Astrocyte of the cerebellum (primary cell): ENCODE measurements around the gene SPOCK1.

Experiments used
- DNase-seq: peaks from one replicate; pipeline ENCODE4 v3.0.0-alpha.2; 2011; ENCODE audit warnings: low read depth
- H3K4me3 ChIP-seq: 2 replicates; pipeline ENCODE4 v1.5.1; 2011; ENCODE audit warnings: mild to moderate bottlenecking, low read depth, low read length, moderate library complexity
- CTCF ChIP-seq: IDR thresholded peaks from 2 replicates; pipeline ENCODE4 v1.5.1; 2012; ENCODE audit warnings: low read length, low read depth, moderate library complexity, mild to moderate bottlenecking; ENCODE audit errors: missing control alignments
- in situ Hi-C: cut with HindIII; loops from 2 replicates; pipeline ENCODE4 v1.10.0; 2017; ENCODE audit warnings: low sequenced_read_pairs

The SPOCK1 gene

GRCh38 chr5:137516251-137516797 lies 17.2 kb upstream of the SPOCK1 start:
- no peak for TF ChIP-seq CTCF
- in situ Hi-C loops = loop anchor here (25.0 kb wide), 1 partner anchor 704 kb away; no protein-coding TSS in a partner anchor
- no peak for DNase-seq
- H3K4me3 ChIP-seq = no peak overlapping the region

GRCh38 chr5:137515238-137515637 lies 16.1 kb upstream of the SPOCK1 start:
- no peak for DNase-seq
- in situ Hi-C loops = loop anchor here (25.0 kb wide), 1 partner anchor 703 kb away; no protein-coding TSS in a partner anchor
- no peak overlapping the region for H3K4me3 ChIP-seq
- no peak for TF ChIP-seq CTCF

GRCh38 chr5:137510671-137511070 lies 11.5 kb upstream of the SPOCK1 start:
- TF ChIP-seq CTCF = no peak
- DNase-seq = no peak
- H3K4me3 ChIP-seq = no peak overlapping the region
- in situ Hi-C loops = loop anchor here (25.0 kb wide), 1 partner anchor 698 kb away; no protein-coding TSS in a partner anchor

- DNase-seq = no peak
- in situ Hi-C loops = loop anchor here (25.0 kb wide), 1 partner anchor 695 kb away; no protein-coding TSS in a partner anchor
- TF ChIP-seq CTCF = no peak
- H3K4me3 ChIP-seq = no peak overlapping the region
Measured at GRCh38 chr5:137507150-137507549, 8.0 kb upstream of the SPOCK1 start.

GRCh38 chr5:137506296-137506695 lies 7.2 kb upstream of the SPOCK1 start:
- TF ChIP-seq CTCF = no peak
- DNase-seq = no peak
- H3K4me3 ChIP-seq = no peak overlapping the region
- in situ Hi-C loops = loop anchor here (25.0 kb wide), 1 partner anchor 694 kb away; no protein-coding TSS in a partner anchor

GRCh38 chr5:137504916-137505315 lies 5.8 kb upstream of the SPOCK1 start:
- no peak for TF ChIP-seq CTCF
- no peak overlapping the region for H3K4me3 ChIP-seq
- DNase-seq = no peak
- in situ Hi-C loops = loop anchor here (5.0 to 25.0 kb wide), 2 partner anchors 183 to 693 kb away; no protein-coding TSS in a partner anchor
